GM13976 (cell line): ENCODE data around the gene UMOD.

Experiments used
- DNase-seq: peaks from one replicate; pipeline ENCODE4 v3.0.0; 2012; ENCODE audit warnings: low spot score
- in situ Hi-C: fragments of 300-500 bp; cut with MboI; formaldehyde crosslinking; loops from one replicate; pipeline ENCODE4 v1.12.0; 2022; ENCODE audit warnings: low sequenced_read_pairs, mixed read lengths, inconsistent platforms; ENCODE audit not compliant: unreplicated experiment
- TF ChIP-seq, protein P1 (sequence below): IDR thresholded peaks from 2 replicates; pipeline ENCODE4 v1.5.1; 2012; ENCODE audit warnings: borderline replicate concordance, mild to moderate bottlenecking; ENCODE audit not compliant: insufficient read depth; ENCODE audit errors: extremely low read depth, missing control alignments, control extremely low read depth

UMOD gene

DNA sequence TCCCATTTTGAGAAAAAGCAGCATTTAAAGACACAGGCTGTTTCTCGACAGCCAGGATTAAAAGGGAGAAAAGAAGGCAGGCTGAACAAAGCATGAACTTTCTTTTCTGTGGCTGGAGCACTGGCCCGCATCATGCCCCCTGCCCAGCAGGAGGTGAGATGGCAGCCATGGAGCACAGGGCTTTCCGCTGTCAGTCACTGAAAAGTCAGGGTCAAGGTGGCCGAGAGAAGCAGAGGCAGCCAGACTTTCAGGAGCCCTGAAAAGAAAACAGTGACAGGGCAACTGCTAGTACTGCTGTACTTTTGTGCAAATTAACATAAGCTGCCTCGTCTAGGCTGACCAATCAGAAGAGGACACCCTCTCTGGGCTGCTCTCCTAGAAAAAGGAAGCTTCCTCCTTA is 19.4 kb downstream of the UMOD start:
- in situ Hi-C loops: no loop called here
- TF ChIP-seq, protein P1, sequence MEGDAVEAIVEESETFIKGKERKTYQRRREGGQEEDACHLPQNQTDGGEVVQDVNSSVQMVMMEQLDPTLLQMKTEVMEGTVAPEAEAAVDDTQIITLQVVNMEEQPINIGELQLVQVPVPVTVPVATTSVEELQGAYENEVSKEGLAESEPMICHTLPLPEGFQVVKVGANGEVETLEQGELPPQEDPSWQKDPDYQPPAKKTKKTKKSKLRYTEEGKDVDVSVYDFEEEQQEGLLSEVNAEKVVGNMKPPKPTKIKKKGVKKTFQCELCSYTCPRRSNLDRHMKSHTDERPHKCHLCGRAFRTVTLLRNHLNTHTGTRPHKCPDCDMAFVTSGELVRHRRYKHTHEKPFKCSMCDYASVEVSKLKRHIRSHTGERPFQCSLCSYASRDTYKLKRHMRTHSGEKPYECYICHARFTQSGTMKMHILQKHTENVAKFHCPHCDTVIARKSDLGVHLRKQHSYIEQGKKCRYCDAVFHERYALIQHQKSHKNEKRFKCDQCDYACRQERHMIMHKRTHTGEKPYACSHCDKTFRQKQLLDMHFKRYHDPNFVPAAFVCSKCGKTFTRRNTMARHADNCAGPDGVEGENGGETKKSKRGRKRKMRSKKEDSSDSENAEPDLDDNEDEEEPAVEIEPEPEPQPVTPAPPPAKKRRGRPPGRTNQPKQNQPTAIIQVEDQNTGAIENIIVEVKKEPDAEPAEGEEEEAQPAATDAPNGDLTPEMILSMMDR: no peak
- no peak for DNase-seq

DNA sequence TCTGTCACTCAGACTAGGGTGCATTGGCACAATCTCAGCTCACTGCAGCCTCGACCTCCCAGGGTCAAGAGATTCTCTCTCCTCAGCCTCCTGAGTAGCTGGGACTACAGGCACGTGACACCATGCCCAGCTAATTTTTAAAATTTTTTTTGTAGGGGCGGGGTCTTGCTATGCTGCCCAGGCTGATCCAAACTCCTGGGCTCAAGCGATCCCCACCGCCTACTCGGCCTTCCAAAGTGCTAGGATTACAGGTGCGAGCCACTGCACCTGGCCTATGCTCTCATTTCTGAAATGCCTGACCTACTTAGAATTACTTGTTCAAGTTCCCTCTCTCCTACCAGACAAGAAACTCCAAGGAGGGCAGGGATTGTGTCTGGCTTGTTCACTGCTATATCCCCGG is 20.1 kb downstream of the UMOD start:
- DNase-seq: no peak
- in situ Hi-C loops: no loop called here
- TF ChIP-seq, protein P1: no peak

DNA sequence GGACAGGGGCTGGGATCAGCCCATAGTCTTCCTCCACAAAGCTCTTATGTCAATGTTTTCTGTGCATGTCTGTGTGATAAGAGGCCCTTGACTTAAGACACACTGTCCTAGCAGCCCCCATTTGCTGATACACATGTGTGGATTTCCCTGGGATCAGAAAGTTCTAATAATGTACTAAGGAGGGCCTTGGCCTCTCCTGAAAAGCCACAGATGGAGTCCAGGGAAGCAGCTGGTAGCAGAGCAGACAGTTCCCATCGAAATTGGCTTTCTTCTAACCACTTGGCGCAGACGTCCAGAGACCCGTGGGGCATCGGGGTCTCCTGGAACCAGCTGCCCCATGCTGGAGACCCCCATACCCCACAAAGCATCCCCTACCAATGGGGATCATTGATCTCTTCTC is 20.9 kb downstream of the UMOD start:
- no peak for DNase-seq
- in situ Hi-C loops: no loop called here
- TF ChIP-seq, protein P1: no peak

DNA sequence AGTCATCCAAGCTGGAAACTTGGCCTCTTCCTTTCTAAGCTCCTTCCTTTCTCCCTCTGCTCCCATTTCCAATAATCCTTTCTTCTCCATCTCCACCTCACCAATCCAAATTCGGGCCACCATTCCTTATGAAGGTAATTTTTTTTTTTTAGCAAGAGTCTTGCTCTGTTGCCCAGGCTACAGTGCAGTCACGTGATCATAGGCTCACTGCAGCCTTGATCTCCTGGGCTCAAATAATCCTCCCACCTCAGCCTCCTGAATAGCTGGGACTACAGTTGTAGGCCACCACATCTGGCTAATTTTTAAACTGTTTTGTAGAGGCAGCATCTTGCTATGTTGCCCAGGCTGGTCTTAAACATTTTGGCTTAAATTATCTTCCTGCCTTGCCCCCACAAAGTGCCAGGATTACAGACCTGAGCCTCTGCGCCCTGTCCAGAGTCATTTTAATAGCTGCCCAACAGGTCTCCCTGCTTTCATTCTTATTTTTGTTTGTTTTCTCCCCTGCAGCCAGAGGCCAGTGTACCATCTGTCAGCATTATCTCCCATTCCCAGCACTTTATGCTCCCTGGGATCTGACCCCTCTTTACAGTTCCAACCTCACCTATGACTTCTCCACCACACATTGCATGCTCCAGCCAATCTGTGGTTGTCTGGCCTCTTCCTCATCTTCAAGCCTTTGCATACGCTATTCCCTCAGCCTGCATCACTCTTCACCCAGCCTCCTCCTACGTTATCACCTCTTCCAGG is 22.9 kb downstream of the UMOD start:
- no peak for DNase-seq
- in situ Hi-C loops: no loop called here
- TF ChIP-seq, protein P1: no peak

DNA sequence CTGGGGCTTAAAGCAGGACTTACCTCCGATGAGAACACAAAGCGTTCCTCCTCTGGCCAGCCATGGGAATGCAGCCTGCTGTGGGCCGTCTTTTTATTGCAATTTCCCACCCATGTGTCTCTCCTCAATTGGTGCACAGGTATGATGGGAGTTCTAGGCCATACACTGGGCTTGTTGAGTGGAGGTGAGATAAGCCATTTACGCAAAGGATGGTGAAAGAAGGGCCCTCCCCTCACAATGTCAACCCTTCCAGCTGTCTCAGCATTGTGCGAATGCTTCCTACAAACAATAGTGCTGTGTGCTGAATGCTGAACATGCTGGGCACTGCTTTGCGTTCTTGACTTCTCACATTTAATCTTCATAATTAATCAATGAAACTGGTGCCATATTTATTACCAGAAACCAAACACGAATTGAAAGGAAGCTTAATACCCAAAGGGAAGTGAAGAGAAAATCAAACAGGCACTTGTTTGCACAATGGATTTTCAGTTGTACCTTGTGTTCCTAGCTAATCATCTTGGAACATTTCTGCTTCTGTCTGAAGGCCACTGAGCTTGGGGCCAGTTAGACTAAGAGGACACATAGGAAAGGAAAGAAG is 25.0 kb downstream of the UMOD start, which contains the start of gene GP2:
GP2 (minus strand) TSS at position 70 of the 598 bp plus-strand sequence. CDS start 1,082 bp downstream, outside the sequence.
- TF ChIP-seq, protein P1: no peak
- in situ Hi-C loops: no loop called here
- DNase-seq: no peak

DNA sequence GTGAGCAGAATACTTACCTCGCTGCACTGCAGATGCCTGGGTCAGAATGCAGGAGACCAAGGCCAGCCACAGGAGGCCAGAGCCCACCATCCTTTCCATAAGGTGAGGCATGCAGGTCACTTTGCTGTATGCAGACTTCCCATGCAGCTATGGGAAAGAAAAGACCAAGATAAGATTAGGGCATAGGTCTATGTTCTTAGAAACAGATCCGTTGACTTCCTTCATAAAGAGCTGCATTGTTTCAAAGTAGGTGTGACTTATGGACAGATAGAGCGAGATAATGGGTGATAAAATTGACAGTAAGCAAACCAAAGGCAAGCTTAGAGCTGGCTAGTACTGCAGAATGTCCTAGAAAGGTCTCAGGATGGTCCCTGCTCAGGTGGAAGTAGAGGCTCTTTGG is 26.2 kb downstream of the UMOD start:
- in situ Hi-C loops: no loop called here
- no peak for DNase-seq
- TF ChIP-seq, protein P1: no peak
